Esophagus muscularis mucosa (tissue), 3 donors: ENCODE data around the gene DPYD.

ENCODE experiments used
- POLR2A ChIP-seq: fragments of 450-650 bp; IDR thresholded peaks from one replicate; pipeline ENCODE4 v1.6.1; 2017; ENCODE audit warnings: antibody characterized with exemption, moderate library complexity, mild to moderate bottlenecking, low read depth
- POLR2AphosphoS5 ChIP-seq, 2 donors: sonication (generic); formaldehyde crosslinking; IDR thresholded peaks; one replicate each; pipeline ENCODE4 v1.6.1; 2017; ENCODE audit warnings: antibody characterized with exemption in 2 of 2
- TF ChIP-seq, protein P1 (sequence below), 3 experiments: fragments of 200-600 bp in 2 of 3; fragments of 450-650 bp in 1 of 3; sonication (generic) in 2 of 3; IDR thresholded peaks; one replicate each; pipeline ENCODE4 v1.5.1; 2017 to 2019; ENCODE audit warnings: antibody characterized with exemption in 3 of 3, mild to moderate bottlenecking in 2 of 3, moderate library complexity in 1 of 3

DNA sequence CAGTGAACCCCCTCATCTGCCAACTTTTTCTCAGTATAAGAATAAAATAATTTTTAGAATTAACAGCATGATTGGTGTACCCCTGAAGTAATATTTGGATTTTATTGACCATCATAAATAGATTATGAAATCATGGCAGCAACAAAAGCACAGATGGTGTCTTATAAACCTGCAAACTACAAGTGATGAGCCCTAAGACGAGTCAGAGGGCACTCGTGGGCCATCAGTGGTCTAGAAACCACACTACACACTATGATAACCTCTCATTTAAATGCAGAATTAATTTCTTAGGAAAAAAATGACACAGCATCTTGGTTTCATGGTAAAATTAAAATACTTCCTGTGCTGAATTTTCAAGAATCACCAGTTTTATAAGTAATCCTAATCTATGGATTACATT lies 886.9 kb downstream of the DPYD start:
- TF ChIP-seq, protein P1, sequence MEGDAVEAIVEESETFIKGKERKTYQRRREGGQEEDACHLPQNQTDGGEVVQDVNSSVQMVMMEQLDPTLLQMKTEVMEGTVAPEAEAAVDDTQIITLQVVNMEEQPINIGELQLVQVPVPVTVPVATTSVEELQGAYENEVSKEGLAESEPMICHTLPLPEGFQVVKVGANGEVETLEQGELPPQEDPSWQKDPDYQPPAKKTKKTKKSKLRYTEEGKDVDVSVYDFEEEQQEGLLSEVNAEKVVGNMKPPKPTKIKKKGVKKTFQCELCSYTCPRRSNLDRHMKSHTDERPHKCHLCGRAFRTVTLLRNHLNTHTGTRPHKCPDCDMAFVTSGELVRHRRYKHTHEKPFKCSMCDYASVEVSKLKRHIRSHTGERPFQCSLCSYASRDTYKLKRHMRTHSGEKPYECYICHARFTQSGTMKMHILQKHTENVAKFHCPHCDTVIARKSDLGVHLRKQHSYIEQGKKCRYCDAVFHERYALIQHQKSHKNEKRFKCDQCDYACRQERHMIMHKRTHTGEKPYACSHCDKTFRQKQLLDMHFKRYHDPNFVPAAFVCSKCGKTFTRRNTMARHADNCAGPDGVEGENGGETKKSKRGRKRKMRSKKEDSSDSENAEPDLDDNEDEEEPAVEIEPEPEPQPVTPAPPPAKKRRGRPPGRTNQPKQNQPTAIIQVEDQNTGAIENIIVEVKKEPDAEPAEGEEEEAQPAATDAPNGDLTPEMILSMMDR (IDR thresholded peaks at IDR 0.05): no peak
- TF ChIP-seq POLR2AphosphoS5 (IDR thresholded peaks at IDR 0.05) (no peak), POLR2A (no peak)
